ENCODE results near the gene TJP3.

Gene TJP3

GRCh38 chr19:3734310-3734600 is 26.1 kb downstream of the TJP3 start:
- in situ Hi-C loops (cut with MboI; ENCODE audit: low pct_unique_long_range_greater_than_20kb, low sequenced_read_pairs, unreplicated experiment), result no loop called here
- DNase-seq (ENCODE audit: low spot score), result no peak
- no peak for TF ChIP-seq CTCF (IDR thresholded peaks at IDR 0.05; ENCODE audit: extremely low read depth, insufficient read depth, missing control alignments)

GRCh38 chr19:3736106-3736724 is 28.0 kb downstream of the TJP3 start:
- no peak for DNase-seq (ENCODE audit: low spot score)
- TF ChIP-seq CTCF (IDR thresholded peaks at IDR 0.05; ENCODE audit: extremely low read depth, insufficient read depth, missing control alignments), result no peak
- in situ Hi-C loops (cut with MboI; ENCODE audit: low pct_unique_long_range_greater_than_20kb, low sequenced_read_pairs, unreplicated experiment), result no loop called here

- in situ Hi-C loops (cut with MboI; ENCODE audit: low pct_unique_long_range_greater_than_20kb, low sequenced_read_pairs, unreplicated experiment), result no loop called here
- DNase-seq (ENCODE audit: low spot score), result no peak
- TF ChIP-seq CTCF (IDR thresholded peaks at IDR 0.05; ENCODE audit: extremely low read depth, insufficient read depth, missing control alignments), result no peak
Measured at GRCh38 chr19:3737487-3738205, 29.5 kb downstream of the TJP3 start.

GRCh38 chr19:3738477-3739220 is 30.5 kb downstream of the TJP3 start:
- TF ChIP-seq CTCF (IDR thresholded peaks at IDR 0.05; ENCODE audit: extremely low read depth, insufficient read depth, missing control alignments), result no peak
- DNase-seq (ENCODE audit: low spot score), result no peak
- in situ Hi-C loops (cut with MboI; ENCODE audit: low pct_unique_long_range_greater_than_20kb, low sequenced_read_pairs, unreplicated experiment), result no loop called here

- DNase-seq (ENCODE audit: low spot score), result no peak
- in situ Hi-C loops (cut with MboI; ENCODE audit: low pct_unique_long_range_greater_than_20kb, low sequenced_read_pairs, unreplicated experiment), result no loop called here
- no peak for TF ChIP-seq CTCF (IDR thresholded peaks at IDR 0.05; ENCODE audit: extremely low read depth, insufficient read depth, missing control alignments)
Measured at GRCh38 chr19:3740431-3740830, 32.2 kb downstream of the TJP3 start.

- no peak for DNase-seq (ENCODE audit: low spot score)
- no peak for TF ChIP-seq CTCF (IDR thresholded peaks at IDR 0.05; ENCODE audit: extremely low read depth, insufficient read depth, missing control alignments)
- in situ Hi-C loops (cut with MboI; ENCODE audit: low pct_unique_long_range_greater_than_20kb, low sequenced_read_pairs, unreplicated experiment), result no loop called here
Measured at GRCh38 chr19:3743486-3743885, 35.3 kb downstream of the TJP3 start.

Data from GM13977 (cell line).